ENCODE results near the gene B3GNT9. TPM values are rescaled to one million over a fixed set of nuclear protein-coding genes. Genes with fewer than 3 reads are reported as not detected.
A peak's percentile ranks its signal among the peaks of the same experiment; 100 is the strongest.

B3GNT9 gene
- total and polyA plus RNA-seq, 4 experiments from 2014 or later: 10.0 to 11.8 (median 10.2) TPM

- Mint-ChIP-seq H3K27ac (no peak overlapping the region), H3K36me3 (no peaks in the 10 kb centered on the region), H3K9me3 (no peaks in the 10 kb centered on the region), H3K27me3 (peaks cover under 1 to 5% of the 10 kb centered on the region in 2 donors), H3K4me3 (peak overlapping the region in 1 of 8 donors; percentile 36), H3K4me1 (peaks cover 18 to 46% (median 30%) of the 10 kb centered on the region in 4 donors)
- Histone ChIP-seq H3K9me3 (ENCODE audit: control insufficient read depth in 1 of 2, low read length in 2 of 2) (no peaks in the 10 kb centered on the region), H3K4me3 (ENCODE audit: low read length in 2 of 2) (no peak overlapping the region), H3K4me1 (ENCODE audit: insufficient read depth, low read length) (peaks cover 37% of the 10 kb centered on the region), H3K27ac (ENCODE audit: low read depth, low read length) (no peak overlapping the region), H3K36me3 (ENCODE audit: insufficient read depth, low read length) (no peaks in the 10 kb centered on the region), H3K27me3 (ENCODE audit: insufficient read depth, low read length) (peaks cover 4% of the 10 kb centered on the region)
- POLR2A ChIA-PET (ENCODE audit: partially characterized antibody): interaction anchor here (0.6 to 13.9 kb wide), 6 partner anchors 8 to 732 kb away, joined by 3 to 320 read pairs (median 18); partner anchors contain the start of genes B3GNT9, FBXL8, HSF4 and MATCAP1
- no peak for DNase-seq
- CTCF ChIA-PET (ENCODE audit: partially characterized antibody): interaction anchor here (5.0 to 6.1 kb wide), 3 partner anchors 8 to 23 kb away, joined by 32 to 71 read pairs (median 43); partner anchors contain the start of genes FBXL8, MATCAP1 and TRADD
- intact Hi-C loops (cut with micrococcal nuclease): no loop called here
These were observed 25.9 kb upstream of the B3GNT9 start for GRCh38 chr16:67176662-67177061.

- Histone ChIP-seq H3K27me3 (ENCODE audit: insufficient read depth, low read length) (peaks cover 7% of the 10 kb centered on the region), H3K9me3 (ENCODE audit: control insufficient read depth in 1 of 2, low read length in 2 of 2) (no peaks in the 10 kb centered on the region), H3K4me3 (ENCODE audit: low read length in 2 of 2) (peak overlapping the region in 1 of 2 donors; percentile 68), H3K36me3 (ENCODE audit: insufficient read depth, low read length) (no peaks in the 10 kb centered on the region), H3K27ac (ENCODE audit: low read depth, low read length) (peak overlapping the region; percentile 20), H3K4me1 (ENCODE audit: insufficient read depth, low read length) (peaks cover 42% of the 10 kb centered on the region)
- Mint-ChIP-seq H3K27ac (peak overlapping the region in 2 of 7 donors; percentile 42 to 47), H3K4me1 (peaks cover 25 to 62% (median 36%) of the 10 kb centered on the region in 4 donors), H3K4me3 (peak overlapping the region in 1 of 8 donors; percentile 26), H3K27me3 (peaks cover 5 to 16% of the 10 kb centered on the region in 2 donors), H3K9me3 (no peaks in the 10 kb centered on the region), H3K36me3 (no peaks in the 10 kb centered on the region)
- DNase-seq: no peak
- ChIA-PET POLR2A (ENCODE audit: partially characterized antibody) (interaction anchor here (0.9 to 13.9 kb wide), 6 partner anchors 10 to 23 kb away, joined by 4 to 320 read pairs (median 18); partner anchors contain the start of genes B3GNT9, E2F4, EXOC3L1 and FBXL8), CTCF (ENCODE audit: partially characterized antibody) (interaction anchor here (1.0 to 6.1 kb wide), 7 partner anchors 10 to 198 kb away, joined by 3 to 71 read pairs (median 14); partner anchors contain the start of genes FBXL8, MATCAP1 and TRADD)
- intact Hi-C loops (cut with micrococcal nuclease): loop anchor here (1.0 kb wide), 1 partner anchor 15 kb away; the partner anchor contains the start of genes FBXL8 and TRADD
These were observed 24.0 kb upstream of the B3GNT9 start for GRCh38 chr16:67174706-67175231.

GRCh38 chr16:67173808-67174705 lies 23.3 kb upstream of the B3GNT9 start:
- Mint-ChIP-seq H3K36me3 (no peaks in the 10 kb centered on the region), H3K27ac (peak overlapping the region; percentile 61 to 96 (median 78)), H3K4me3 (peak overlapping the region; percentile 81 to 95 (median 88)), H3K4me1 (peaks cover 26 to 66% (median 37%) of the 10 kb centered on the region in 4 donors), H3K9me3 (no peaks in the 10 kb centered on the region), H3K27me3 (peaks cover 5 to 18% of the 10 kb centered on the region in 2 donors)
- Histone ChIP-seq H3K9me3 (ENCODE audit: control insufficient read depth in 1 of 2, low read length in 2 of 2) (no peaks in the 10 kb centered on the region), H3K27me3 (ENCODE audit: insufficient read depth, low read length) (peaks cover 14% of the 10 kb centered on the region), H3K36me3 (ENCODE audit: insufficient read depth, low read length) (no peaks in the 10 kb centered on the region), H3K4me3 (ENCODE audit: low read length in 2 of 2) (peak overlapping the region; percentile 29 to 68), H3K27ac (ENCODE audit: low read depth, low read length) (peak overlapping the region; percentile 20), H3K4me1 (ENCODE audit: insufficient read depth, low read length) (peaks cover 49% of the 10 kb centered on the region)
- CTCF ChIA-PET (ENCODE audit: partially characterized antibody): interaction anchor here (1.0 to 6.1 kb wide), 7 partner anchors 11 to 197 kb away, joined by 3 to 71 read pairs (median 14); partner anchors contain the start of genes FBXL8, MATCAP1 and TRADD
- intact Hi-C loops (cut with micrococcal nuclease): loop anchor here (1.0 kb wide), 1 partner anchor 15 kb away; the partner anchor contains the start of genes FBXL8 and TRADD
- peak; percentile 61 to 78 (median 64) for DNase-seq
- POLR2A ChIA-PET (ENCODE audit: partially characterized antibody): interaction anchor here (0.9 to 13.9 kb wide), 6 partner anchors 10 to 22 kb away, joined by 4 to 320 read pairs (median 18); partner anchors contain the start of genes B3GNT9, E2F4, EXOC3L1 and FBXL8

- Mint-ChIP-seq H3K4me3 (peak overlapping the region; percentile 81 to 95 (median 88)), H3K27me3 (peaks cover 8 to 20% of the 10 kb centered on the region in 2 donors), H3K4me1 (peaks cover 25 to 62% (median 32%) of the 10 kb centered on the region in 4 donors), H3K9me3 (no peaks in the 10 kb centered on the region), H3K36me3 (no peaks in the 10 kb centered on the region), H3K27ac (peak overlapping the region in 4 of 7 donors; percentile 16 to 96 (median 74))
- DNase-seq: no peak
- H3K27me3 ChIP-seq (ENCODE audit: insufficient read depth, low read length): peaks cover 14% of the 10 kb centered on the region
- POLR2A ChIA-PET (ENCODE audit: partially characterized antibody): interaction anchor here (4.1 to 13.9 kb wide), 3 partner anchors 10 to 22 kb away, joined by 21 to 320 read pairs (median 31); partner anchors contain the start of genes B3GNT9, FBXL8, HSF4 and MATCAP1
- peak overlapping the region in 1 of 2 donors; percentile 68 for H3K4me3 ChIP-seq (ENCODE audit: low read length in 2 of 2)
- no peaks in the 10 kb centered on the region for H3K36me3 ChIP-seq (ENCODE audit: insufficient read depth, low read length)
- H3K9me3 ChIP-seq (ENCODE audit: control insufficient read depth in 1 of 2, low read length in 2 of 2): no peaks in the 10 kb centered on the region
- H3K27ac ChIP-seq (ENCODE audit: low read depth, low read length): no peak overlapping the region
- peaks cover 43% of the 10 kb centered on the region for H3K4me1 ChIP-seq (ENCODE audit: insufficient read depth, low read length)
- CTCF ChIA-PET (ENCODE audit: partially characterized antibody): interaction anchor here (1.0 to 6.1 kb wide), 6 partner anchors 11 to 160 kb away, joined by 3 to 71 read pairs (median 23); partner anchors contain the start of genes FBXL8, MATCAP1 and TRADD
- intact Hi-C loops (cut with micrococcal nuclease): no loop called here
These were observed 22.5 kb upstream of the B3GNT9 start for GRCh38 chr16:67173323-67173722.

- Mint-ChIP-seq H3K36me3 (no peaks in the 10 kb centered on the region), H3K27ac (peak overlapping the region in 2 of 7 donors; percentile 34 to 64), H3K27me3 (peaks cover 18 to 30% of the 10 kb centered on the region in 2 donors), H3K9me3 (no peaks in the 10 kb centered on the region), H3K4me3 (peak overlapping the region; percentile 10 to 72 (median 48)), H3K4me1 (peaks cover 19 to 61% (median 23%) of the 10 kb centered on the region in 4 donors)
- no peaks in the 10 kb centered on the region for H3K9me3 ChIP-seq (ENCODE audit: control insufficient read depth in 1 of 2, low read length in 2 of 2)
- CTCF ChIA-PET (ENCODE audit: partially characterized antibody): interaction anchor here (1.1 to 4.1 kb wide), 2 partner anchors 12 to 153 kb away, joined by 3 to 34 read pairs; partner anchors contain the start of genes FBXL8 and TRADD
- H3K27me3 ChIP-seq (ENCODE audit: insufficient read depth, low read length): peaks cover 23% of the 10 kb centered on the region
- intact Hi-C loops (cut with micrococcal nuclease): no loop called here
- POLR2A ChIA-PET (ENCODE audit: partially characterized antibody): interaction anchor here (0.8 to 13.9 kb wide), 5 partner anchors 8 to 22 kb away, joined by 3 to 320 read pairs (median 6); partner anchors contain the start of genes B3GNT9, FBXL8, HSF4 and TRADD
- H3K27ac ChIP-seq (ENCODE audit: low read depth, low read length): no peak overlapping the region
- H3K4me3 ChIP-seq (ENCODE audit: low read length in 2 of 2): no peak overlapping the region
- no peaks in the 10 kb centered on the region for H3K36me3 ChIP-seq (ENCODE audit: insufficient read depth, low read length)
- H3K4me1 ChIP-seq (ENCODE audit: insufficient read depth, low read length): peaks cover 32% of the 10 kb centered on the region
- DNase-seq: no peak
These were observed 20.3 kb upstream of the B3GNT9 start for GRCh38 chr16:67170949-67171649.

Measured in CD4-positive, alpha-beta memory T cell (primary cell).